Calu3 (cell line): ENCODE measurements around the gene CC2D1B. TPM values are rescaled to one million over a fixed set of nuclear protein-coding genes. Genes with fewer than 3 reads are reported as not detected.

Experiments
- Bru-seq: library from RNA; stranded (reverse); fragments of 400-500 nt; gene quantifications from one replicate; lab custom pipeline; 2021; lab: Mats Ljungman, UMichigan
- BruChase-seq, 2 experiments: library from RNA; stranded (reverse); fragments of 400-500 nt; gene quantifications; one replicate each; lab custom pipeline; 2021; lab: Mats Ljungman, UMichigan
- BruUV-seq: library from RNA; stranded (reverse); fragments of 400-500 nt; replicated peaks from 2 replicates; lab custom pipeline; 2021; lab: Mats Ljungman, UMichigan
- CTCF ChIA-PET: fragments of 300-600 bp; sonication (Branson Sonifier 250); formaldehyde crosslinking; loops from one replicate; lab custom pipeline; 2022; ENCODE audit warnings: antibody characterized with exemption; lab: Charles Lee
- DNase-seq: peaks from one replicate; pipeline ENCODE4 v3.0.0; 2022
- H3K27ac Mint-ChIP-seq: one replicate; pipeline ENCODE4 v1.8.0; 2022; ENCODE audit warnings: mixed read lengths; ENCODE audit not compliant: unreplicated experiment
- H3K27me3 Mint-ChIP-seq: one replicate; pipeline ENCODE4 v1.8.0; 2022; ENCODE audit warnings: mixed read lengths; ENCODE audit not compliant: unreplicated experiment
- H3K36me3 Mint-ChIP-seq: one replicate; pipeline ENCODE4 v1.8.0; 2022; ENCODE audit warnings: mild to moderate bottlenecking, moderate library complexity, mixed read lengths; ENCODE audit not compliant: insufficient read depth, unreplicated experiment
- H3K4me1 Mint-ChIP-seq: one replicate; pipeline ENCODE4 v1.8.0; 2022; ENCODE audit warnings: mild to moderate bottlenecking, low read depth, mixed read lengths; ENCODE audit not compliant: unreplicated experiment
- H3K4me3 Mint-ChIP-seq: one replicate; pipeline ENCODE4 v1.8.0; 2022; ENCODE audit warnings: mild to moderate bottlenecking, low read depth, moderate library complexity, mixed read lengths; ENCODE audit not compliant: unreplicated experiment
- H3K9me3 Mint-ChIP-seq: one replicate; pipeline ENCODE4 v1.8.0; 2022; ENCODE audit warnings: low read depth, mixed read lengths; ENCODE audit not compliant: unreplicated experiment
- intact Hi-C: fragments of 100-400 bp; cut with micrococcal nuclease; formaldehyde crosslinking; loops from one replicate; pipeline ENCODE4 v1.10.0; 2022; ENCODE audit not compliant: unreplicated experiment
- long read RNA-seq: library from polyadenylated mRNA; stranded (forward); transcript quantifications from one replicate; pipeline ENCODE4 v2.0.0, GENCODE V29; 2022
- total RNA-seq: library from RNA; stranded (reverse); gene quantifications from 2 replicates; pipeline ENCODE4 v1.2.3, GENCODE V29; 2022
- TF ChIP-seq, protein P1 (sequence below): fragments of 200-600 bp; IDR thresholded peaks from one replicate; pipeline ENCODE4 v1.8.0; 2022; ENCODE audit warnings: antibody characterized with exemption; ENCODE audit not compliant: unreplicated experiment

The CC2D1B gene
- total RNA-seq (41.0 and 42.6 TPM in 2 replicates), Bru-seq, nascent RNA (percentile 70 among the genes with signal in this experiment), BruChase-seq, experiment 1, labeled RNA remaining after a 6-hour chase (percentile 78 among the genes with signal in this experiment), BruChase-seq, experiment 2, labeled RNA remaining after a 2-hour chase (percentile 79 among the genes with signal in this experiment)
- long read RNA-seq, partial matches to known transcripts, result 4 of 13 reads
- long read RNA-seq, other reads (novel, unspliced or antisense), result 5 of 13 reads

DNA sequence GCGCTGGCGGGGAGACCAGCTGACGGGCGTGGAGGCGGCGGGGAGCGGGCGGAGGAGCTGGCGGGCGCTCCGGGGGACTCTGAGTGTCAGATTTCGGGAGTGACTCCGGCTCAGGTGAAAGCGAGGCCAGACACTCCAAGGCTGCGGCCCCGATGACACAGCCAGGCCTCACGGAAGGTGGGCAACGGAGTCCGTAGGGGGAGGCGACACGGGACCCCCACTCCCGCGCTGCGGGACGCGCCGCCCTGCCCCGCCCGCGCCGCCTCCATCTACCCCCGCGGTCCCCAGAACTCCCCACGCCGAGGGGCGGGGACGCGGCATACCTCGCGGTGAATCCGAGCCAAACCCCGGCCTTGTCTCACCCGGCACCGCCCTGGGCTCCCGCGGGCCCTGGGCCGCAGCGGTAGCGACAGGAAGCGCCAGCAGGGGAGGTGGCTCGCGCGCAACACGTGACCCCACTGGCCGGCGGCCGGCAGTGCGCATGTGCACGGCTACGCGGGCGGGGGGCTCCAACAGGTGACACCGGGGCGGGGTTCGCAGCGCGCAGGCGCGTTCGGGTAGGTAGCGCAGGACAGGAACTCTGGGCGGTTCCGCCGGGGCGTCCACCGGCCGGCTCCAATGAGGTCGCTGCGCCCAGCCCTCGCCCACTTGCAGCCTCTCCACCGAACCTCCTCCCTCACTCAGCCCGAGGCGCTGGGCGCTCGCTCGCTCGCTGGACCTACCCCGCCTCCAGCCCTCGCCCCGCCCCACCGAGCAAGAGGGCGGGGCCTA is at the start of gene CC2D1B:
CC2D1B (minus strand) TSS at position 460 of the 771 bp plus-strand sequence. CDS start 1,585 bp downstream, outside the sequence.
- Mint-ChIP-seq H3K4me1 (peaks cover 37% of the 10 kb centered on the region), H3K4me3 (peak within 1 kb of the TSS; percentile 92), H3K9me3 (no peaks in the 10 kb centered on the region), H3K36me3 (peaks cover 43% of the 10 kb centered on the region), H3K27me3 (no peaks in the 10 kb centered on the region), H3K27ac (peak within 1 kb of the TSS; percentile 96)
- intact Hi-C loops, result loop anchor here (5.0 kb wide), 1 partner anchor 224 kb away; the partner anchor contains the start of gene ZFYVE9
- TF ChIP-seq, protein P1, sequence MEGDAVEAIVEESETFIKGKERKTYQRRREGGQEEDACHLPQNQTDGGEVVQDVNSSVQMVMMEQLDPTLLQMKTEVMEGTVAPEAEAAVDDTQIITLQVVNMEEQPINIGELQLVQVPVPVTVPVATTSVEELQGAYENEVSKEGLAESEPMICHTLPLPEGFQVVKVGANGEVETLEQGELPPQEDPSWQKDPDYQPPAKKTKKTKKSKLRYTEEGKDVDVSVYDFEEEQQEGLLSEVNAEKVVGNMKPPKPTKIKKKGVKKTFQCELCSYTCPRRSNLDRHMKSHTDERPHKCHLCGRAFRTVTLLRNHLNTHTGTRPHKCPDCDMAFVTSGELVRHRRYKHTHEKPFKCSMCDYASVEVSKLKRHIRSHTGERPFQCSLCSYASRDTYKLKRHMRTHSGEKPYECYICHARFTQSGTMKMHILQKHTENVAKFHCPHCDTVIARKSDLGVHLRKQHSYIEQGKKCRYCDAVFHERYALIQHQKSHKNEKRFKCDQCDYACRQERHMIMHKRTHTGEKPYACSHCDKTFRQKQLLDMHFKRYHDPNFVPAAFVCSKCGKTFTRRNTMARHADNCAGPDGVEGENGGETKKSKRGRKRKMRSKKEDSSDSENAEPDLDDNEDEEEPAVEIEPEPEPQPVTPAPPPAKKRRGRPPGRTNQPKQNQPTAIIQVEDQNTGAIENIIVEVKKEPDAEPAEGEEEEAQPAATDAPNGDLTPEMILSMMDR, result peak; percentile 18
- CTCF ChIA-PET, result interaction anchor here (0.6 to 1.9 kb wide), 7 partner anchors 18 to 245 kb away, joined by 3 to 8 read pairs (median 4); partner anchors contain the start of genes ORC1 and PRPF38A
- peak; percentile 100 for DNase-seq
- no TSS peak for BruUV-seq

GRCh38 chr1:52414942-52415341 is 48.9 kb upstream of the CC2D1B start:
- CTCF ChIA-PET, result no interaction called here
- intact Hi-C loops, result no loop called here
- peaks cover 79% of the 10 kb centered on the region for H3K36me3 Mint-ChIP-seq
- TF ChIP-seq, protein P1, result no peak
- no peak overlapping the region for H3K27ac Mint-ChIP-seq
- no peaks in the 10 kb centered on the region for H3K9me3 Mint-ChIP-seq
- no TSS peak for BruUV-seq
- H3K27me3 Mint-ChIP-seq, result no peaks in the 10 kb centered on the region
- no peak for DNase-seq
- no peak overlapping the region for H3K4me3 Mint-ChIP-seq
- H3K4me1 Mint-ChIP-seq, result no peaks in the 10 kb centered on the region

DNA sequence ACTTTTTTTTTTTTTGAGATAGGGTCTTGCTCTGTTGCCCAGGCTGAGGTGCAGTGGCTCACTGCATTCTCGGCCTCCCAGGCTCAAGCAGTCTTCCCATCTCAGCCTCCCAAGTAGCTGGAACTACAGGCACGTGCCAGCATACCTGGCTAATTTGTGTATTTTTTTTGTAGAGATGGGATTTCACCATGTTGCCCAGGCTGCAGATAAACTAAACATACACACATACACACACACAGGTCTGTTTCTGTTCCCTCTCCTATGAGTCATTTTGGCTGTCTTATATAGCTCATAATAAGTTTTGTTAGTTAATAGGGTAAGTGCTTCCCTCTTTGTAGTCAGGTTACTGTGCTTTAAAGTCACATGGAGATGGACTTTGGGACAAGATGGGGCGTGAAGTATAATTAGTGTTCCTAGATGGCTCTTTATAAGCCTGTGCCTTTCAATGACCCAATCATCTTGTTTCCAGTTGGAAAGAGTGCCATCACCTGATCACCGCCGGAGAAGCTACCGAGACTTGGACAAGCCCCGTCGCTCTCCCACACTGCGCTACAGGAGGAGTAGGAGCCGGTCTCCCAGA is 47.5 kb upstream of the CC2D1B start:
- no TSS peak for BruUV-seq
- Mint-ChIP-seq H3K9me3 (no peaks in the 10 kb centered on the region), H3K27me3 (no peaks in the 10 kb centered on the region), H3K27ac (no peak overlapping the region), H3K4me1 (no peaks in the 10 kb centered on the region), H3K4me3 (no peak overlapping the region), H3K36me3 (peaks cover 73% of the 10 kb centered on the region)
- TF ChIP-seq, protein P1, result no peak
- CTCF ChIA-PET, result interaction anchor here (0.5 to 1.3 kb wide), 2 partner anchors 9 to 47 kb away, joined by 3 to 4 read pairs; partner anchors contain the start of genes ORC1 and PRPF38A
- no peak for DNase-seq
- intact Hi-C loops, result no loop called here

GRCh38 chr1:52404975-52405338 is 39.0 kb upstream of the CC2D1B start:
- BruUV-seq, result no TSS peak
- H3K36me3 Mint-ChIP-seq, result peaks cover 53% of the 10 kb centered on the region
- H3K27ac Mint-ChIP-seq, result peak overlapping the region; percentile 94
- no peaks in the 10 kb centered on the region for H3K27me3 Mint-ChIP-seq
- intact Hi-C loops, result loop anchor here (10.0 kb wide), 1 partner anchor 280 kb away; no protein-coding TSS in a partner anchor
- TF ChIP-seq, protein P1, result no peak
- peaks cover 24% of the 10 kb centered on the region for H3K4me1 Mint-ChIP-seq
- no peak for DNase-seq
- peak overlapping the region; percentile 100 for H3K4me3 Mint-ChIP-seq
- CTCF ChIA-PET, result interaction anchor here (0.5 to 1.6 kb wide), 6 partner anchors 8 to 280 kb away, joined by 3 to 8 read pairs (median 3); partner anchors contain the start of genes CC2D1B and TUT4
- no peaks in the 10 kb centered on the region for H3K9me3 Mint-ChIP-seq
